GM18858 (cell line): ENCODE results near the gene LYPD6B.

Source experiments
- ATAC-seq: cut with Tn5 transposase; IDR thresholded peaks from one replicate; pipeline ENCODE4 v1.9.1; 2021; ENCODE audit not compliant: unreplicated experiment

The LYPD6B gene

DNA sequence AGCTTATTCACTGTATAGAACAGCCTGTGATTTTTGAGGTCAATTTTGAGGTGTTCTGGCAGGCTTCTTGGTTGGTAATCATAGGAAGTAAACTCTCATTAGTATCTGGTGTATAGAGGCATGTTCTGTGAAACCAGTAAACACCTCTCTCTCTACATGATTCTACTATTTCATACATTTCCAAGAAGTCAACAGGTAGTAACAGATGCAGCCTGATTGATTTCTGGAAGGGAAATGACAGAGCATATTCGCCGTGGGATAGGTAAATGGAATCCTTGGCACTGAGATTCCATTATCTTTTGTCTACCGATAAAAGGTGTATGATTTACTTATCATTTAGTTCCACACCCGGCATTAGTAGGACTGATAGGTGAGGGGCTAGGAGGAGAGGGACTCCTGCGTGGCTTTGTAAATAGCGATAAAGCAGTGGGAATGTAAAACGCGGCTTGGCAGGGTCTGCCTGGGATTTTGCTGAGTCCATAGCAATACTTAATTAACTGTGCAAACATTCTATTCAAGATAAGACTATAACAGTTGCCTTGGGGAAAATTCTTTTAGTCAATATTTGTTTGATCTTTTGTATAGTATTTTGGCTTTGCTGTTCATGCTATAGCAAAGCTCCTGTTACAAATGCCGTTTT is 32.3 kb downstream of the LYPD6B start:
- ATAC-seq, result no peak

DNA sequence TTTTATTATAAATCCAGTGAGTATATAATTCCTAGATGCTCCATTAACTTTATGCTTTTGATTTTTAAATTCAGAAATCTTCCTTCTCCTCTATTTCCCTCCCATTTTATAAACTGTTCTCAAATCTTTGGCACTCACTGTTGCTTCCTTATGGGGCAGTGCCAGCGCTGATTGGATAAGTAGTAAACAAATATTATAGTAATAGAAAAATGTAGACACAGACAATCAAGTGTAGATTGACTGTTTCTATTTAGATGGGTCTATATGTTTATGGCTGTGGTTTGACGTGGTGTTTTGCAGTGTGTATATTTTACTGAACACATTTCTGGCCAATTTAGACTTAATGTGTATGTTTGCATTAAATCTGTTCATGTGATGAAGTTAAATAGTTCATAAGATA is 36.6 kb downstream of the LYPD6B start:
- no peak for ATAC-seq

DNA sequence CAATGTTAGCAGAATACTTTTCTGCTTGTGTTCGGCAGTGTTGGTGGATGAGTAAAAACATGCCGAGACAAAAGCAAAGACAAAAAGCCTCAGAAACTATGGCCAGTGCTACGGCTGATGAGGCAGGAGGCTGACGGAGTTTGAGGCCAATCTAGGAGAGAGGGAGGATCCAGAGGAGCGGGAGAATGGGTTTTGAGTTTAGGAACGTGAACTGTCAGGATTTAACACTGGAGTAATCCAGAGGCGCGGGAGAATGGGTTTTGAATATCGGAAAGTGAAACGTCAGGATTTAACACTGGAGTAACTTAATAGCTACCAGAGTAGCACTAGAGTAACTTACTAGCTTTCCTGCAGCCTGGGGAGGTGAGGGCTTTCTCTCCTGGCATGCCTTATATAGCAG is 37.4 kb downstream of the LYPD6B start:
- no peak for ATAC-seq

DNA sequence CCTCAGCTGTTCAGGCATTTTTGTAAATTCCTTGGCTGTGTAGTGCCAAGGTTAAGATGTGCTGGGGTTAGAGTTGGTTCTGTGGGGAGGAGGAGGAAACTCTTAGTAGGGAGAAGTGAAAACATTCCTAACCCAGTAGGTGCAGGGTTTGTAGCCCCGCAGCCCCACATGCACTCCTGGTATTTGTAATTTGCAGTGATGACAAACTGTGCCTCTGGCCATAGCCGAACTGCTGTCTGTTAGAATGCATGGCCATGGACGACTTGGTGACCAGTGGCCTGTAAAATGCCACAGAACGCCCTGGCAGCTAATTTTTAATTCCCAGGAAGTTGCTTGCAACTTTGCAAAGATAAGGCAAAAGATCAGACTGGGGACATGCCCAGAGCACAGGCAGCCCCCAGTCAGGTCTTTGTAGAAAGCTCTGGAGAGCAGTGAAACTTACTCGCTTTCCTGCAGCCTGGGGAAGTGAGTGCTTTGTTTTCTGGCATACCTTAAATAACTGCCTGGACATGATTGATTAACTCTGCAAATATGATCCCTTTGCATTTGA is 38.4 kb downstream of the LYPD6B start:
- ATAC-seq, result no peak

DNA sequence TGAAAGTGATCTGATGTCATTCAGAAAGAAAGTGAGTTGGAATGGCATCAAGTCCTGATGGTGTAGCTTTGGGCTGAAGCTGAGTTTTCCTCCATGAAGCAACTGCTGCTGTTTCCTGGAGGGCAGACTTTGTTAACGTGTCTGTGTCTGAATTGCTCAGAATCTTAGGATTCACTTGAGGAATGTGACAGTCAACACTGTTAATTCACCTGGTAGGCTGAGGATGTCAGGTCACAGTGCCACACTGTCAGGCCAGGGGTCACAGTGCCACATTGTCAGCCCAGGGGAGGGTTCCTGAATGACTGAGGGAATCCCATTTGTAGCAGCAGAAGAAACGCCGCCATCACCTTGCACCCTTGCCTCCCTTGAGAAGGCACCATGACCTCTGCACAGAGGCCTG is 39.4 kb downstream of the LYPD6B start:
- no peak for ATAC-seq

DNA sequence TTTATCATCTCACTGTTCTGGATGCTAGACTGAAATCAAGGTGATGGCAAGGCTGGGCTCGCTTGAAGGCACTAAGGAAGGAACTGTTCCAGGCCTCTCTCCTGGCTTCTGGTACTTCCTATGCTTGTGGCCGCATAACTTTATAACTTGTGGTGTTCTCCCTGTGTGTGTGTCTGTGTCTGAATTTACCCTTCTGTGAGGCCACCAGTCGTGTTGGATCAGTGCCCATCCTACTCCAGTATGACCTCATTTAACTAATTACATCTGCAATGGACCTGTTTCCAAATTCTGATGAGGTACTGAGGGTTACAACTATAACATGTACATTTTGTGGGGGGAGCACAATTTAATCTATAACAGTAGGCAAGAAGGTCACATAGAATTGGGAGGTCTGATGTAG is 41.6 kb downstream of the LYPD6B start:
- no peak for ATAC-seq

DNA sequence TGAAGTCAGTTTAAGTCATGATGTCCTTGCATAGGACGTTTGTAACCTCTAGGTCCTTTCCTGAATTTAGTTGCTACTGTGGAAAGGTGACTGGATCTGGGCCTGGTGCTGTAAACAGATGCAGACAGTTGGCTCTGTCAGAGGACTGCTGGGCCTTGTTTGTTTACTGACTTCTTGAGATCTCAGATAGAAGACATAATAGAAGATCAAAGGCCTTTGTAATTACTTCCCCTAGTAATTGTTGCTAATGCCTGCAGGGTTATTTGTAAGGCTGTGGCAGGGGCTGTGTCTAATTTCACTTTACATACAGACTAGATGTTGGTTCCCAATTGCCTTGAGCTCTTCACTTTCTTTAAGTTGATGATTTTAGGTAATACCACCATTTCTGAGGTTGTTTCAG is 42.5 kb downstream of the LYPD6B start:
- no peak for ATAC-seq

DNA sequence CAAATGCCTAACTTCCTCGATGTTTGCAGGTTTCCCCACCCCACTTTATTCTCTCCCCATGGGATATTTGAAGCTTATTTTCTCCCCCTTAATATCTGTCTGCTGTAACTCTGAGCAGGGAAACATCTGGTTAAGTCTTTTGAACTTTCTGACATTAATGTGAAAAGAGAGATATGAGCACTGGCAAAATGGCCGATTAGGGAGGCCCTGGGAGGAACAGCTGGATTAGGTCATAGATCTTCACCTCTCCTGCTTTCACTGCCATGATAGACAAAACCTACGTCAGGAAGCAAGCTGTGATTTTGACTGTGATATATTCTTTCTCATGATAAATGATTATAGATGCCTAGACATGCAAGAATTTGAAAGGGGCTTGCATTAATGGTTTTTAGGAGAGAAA is 43.6 kb downstream of the LYPD6B start:
- ATAC-seq, result no peak

DNA sequence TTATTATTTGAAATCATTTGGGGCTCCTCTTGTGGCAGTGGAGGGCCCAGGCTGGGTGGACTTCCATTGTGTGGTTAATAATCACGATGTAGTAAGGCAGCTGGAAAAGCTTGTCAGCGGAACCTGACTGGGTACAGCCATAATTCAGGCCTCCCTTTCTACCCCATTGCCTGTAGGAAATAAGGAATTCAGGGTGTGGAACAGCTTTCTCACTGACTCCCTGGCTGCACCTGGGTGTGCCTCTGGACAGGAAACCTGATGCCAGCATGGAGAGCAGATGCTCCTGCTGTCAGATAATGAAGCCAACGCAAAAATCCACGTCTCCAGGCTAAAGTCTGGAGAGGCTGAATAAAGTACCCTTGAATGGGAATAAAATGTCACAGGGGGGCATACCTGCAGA is 44.2 kb downstream of the LYPD6B start:
- no peak for ATAC-seq

DNA sequence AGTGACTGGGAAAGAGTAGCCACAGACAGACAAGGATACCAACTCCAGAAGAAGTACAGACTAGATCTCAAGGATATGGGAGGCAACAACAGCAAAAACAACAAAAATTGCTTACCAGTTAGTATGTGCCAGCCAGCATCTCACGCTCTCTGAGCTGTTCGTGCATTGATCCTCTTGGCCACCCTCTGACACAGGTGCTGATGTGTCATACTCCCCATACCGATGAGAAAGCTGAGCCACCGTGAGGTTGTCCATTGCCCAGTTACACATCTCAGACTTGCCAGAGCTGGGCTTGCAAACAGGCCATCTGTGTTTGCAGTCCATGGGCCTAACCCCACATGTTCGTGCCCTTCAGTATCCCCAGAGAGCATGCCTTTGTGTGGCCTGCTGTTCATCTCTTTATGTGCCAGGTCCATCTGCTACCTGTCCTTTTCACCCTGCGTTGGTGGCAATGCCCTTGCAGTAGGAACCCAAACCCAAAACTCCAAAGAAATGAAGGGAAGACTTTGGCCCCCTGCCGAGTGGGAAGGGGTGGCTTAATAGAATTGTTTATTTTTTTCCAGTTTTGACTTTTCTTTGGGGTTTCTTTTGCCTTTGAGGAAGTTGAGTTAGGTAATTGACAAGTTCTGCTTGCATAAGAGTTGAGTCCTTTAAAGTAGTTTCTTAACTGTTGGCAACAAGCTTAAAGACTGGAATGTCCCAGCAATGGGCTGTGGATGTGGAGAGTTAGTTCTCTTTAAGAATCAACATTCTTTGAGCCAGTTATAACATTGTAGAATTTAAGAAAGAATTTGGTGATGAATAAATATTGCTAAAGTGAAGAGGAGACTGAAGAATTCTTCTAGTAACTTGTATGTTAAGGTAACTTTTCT is 46.7 kb downstream of the LYPD6B start:
- ATAC-seq, result no peak

DNA sequence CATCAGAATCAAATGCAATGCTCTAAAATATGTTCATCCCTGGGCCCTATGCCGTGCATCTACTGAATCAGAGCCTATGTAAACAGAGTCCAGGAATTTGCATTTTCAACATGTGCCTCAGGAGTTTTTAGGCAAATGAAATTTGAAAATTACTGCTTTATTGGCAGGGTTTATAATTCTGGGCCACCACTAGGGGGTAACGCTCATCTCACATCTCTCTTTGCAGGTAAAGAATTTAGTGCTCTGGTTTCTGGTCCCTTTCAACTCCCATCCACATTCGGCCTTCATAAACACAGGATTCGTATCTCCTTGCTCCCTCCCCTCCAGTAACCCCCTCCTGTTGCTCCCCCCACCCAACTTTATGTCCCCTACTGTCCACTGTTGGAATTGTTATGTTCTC is 49.3 kb downstream of the LYPD6B start:
- no peak for ATAC-seq

DNA sequence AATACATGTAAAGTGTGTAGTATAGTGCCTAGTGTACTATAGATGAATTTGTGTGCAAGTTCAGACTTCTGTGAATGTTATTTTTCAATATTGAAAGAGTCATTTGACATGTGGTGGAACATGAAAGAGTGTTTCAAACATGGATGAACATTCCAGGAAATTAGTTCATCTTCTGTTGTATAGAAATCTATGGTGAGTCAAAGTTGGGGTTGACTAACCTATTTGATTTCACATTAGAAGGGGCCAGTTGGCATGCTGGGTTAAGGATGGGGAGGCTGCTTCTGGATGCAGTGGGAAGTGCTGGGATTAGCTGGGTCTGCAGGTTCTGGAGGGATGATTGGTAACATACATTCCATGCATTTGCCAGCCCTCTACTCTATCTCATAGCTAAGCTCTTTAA is 50.6 kb downstream of the LYPD6B start:
- ATAC-seq, result no peak

DNA sequence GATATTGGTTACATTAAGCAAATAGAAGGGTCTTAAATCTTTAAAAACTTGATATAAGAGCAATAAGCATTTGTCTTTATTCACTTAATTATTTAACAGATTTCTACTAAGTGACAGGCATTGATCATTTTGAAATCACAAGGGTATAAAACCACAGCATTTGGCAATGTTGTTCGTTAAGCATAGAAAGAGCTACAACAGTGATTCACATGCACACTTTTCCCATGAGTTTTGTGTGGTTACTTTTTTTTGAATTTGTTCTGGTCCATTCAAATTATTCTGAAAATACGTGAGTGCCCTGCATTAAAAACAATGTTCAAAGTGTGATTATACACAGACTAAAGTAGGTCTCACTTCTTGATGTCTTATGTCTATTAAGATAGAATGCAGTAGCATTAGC is 52.2 kb downstream of the LYPD6B start:
- ATAC-seq, result no peak

DNA sequence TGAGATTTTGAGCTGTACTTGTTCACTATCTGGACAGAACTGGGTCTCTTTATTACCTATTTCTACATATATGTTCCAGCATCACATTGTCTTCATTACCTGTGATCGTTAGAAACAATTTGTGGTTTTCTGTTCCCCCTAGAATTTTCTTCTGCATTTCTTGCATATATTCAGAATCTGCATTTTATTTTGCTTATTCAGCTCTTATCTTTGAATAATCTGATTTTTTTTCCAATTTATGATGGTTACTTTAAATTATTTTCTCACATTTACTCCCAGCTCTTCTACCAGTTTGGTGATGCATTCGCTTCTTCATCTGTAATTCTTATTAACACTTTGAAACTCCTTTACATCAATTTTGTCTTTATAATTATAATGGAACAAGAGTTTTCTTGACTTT is 55.1 kb downstream of the LYPD6B start:
- ATAC-seq, result no peak

DNA sequence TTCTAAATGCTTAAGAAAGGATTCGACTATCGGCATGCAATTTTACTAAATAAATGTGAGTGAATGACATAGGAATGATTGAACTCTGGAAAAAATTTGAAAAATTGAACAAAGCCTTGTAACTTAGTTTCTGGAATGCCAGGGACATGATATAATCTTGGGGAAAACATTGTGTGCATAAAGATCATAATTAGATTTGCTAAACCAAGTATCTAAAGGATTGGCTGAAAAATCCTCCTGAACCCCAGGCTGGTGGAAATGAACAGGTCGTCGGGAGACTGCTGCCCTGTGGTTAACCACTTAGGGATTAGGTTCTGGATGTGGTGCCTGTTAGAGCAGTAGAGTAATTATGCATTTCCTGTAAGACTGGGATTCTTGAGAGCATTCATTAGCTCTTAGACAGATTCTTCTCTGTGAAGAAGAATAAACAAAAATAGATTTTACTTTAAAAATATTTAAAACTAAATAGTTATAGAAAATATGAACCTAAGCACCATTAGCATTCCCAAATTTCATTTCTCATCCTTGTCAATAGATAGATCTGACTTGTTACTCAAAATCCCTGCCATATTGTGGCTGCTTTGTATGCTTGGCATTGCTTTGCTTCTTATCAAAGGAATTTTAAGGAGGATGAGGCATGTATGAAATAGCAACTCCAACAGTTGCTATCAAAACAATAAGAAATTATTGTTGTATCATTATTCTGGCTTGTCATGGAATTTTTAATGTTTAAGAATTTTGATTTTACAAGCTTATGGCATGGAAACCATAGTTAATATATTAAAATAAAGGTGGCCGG is 55.9 kb downstream of the LYPD6B start:
- no peak for ATAC-seq

DNA sequence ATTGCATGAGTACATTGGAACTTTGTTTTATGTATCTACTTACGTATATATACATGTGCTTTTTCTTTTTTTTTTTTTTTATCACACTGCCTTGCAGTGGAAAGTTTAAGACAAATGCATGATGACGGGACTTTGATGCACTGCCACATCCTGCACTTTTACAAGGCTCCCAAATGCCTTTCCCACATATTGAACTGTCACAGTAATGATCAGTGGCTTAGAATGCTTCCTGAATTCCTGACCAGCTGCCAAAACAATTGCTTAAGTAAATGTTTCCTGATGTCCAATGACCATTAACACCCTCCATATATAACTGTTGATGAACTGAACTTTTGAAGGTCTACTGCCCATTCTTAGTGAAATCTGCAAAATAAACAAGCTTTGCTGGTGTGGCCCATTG is 60.2 kb downstream of the LYPD6B start:
- ATAC-seq, result no peak

DNA sequence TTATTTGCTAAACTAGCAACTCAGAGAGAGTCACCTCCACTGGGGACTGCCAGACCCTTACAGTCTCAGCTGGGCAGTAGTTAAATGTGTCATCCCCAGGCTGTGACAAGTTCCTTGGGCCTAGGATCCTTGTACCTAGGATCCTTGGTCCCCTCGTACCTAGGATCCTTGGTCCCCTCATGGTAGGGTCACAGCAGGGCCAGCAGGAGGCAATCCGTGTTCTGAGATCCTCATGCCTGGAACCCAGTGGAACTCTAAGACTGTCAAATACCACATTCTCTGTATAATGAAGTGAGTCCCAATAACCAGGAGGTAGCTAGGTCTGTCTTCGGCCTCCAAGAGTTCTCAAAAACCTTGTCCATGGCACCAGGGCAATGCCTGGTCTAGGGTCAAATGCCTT is 60.8 kb downstream of the LYPD6B start:
- ATAC-seq, result no peak

DNA sequence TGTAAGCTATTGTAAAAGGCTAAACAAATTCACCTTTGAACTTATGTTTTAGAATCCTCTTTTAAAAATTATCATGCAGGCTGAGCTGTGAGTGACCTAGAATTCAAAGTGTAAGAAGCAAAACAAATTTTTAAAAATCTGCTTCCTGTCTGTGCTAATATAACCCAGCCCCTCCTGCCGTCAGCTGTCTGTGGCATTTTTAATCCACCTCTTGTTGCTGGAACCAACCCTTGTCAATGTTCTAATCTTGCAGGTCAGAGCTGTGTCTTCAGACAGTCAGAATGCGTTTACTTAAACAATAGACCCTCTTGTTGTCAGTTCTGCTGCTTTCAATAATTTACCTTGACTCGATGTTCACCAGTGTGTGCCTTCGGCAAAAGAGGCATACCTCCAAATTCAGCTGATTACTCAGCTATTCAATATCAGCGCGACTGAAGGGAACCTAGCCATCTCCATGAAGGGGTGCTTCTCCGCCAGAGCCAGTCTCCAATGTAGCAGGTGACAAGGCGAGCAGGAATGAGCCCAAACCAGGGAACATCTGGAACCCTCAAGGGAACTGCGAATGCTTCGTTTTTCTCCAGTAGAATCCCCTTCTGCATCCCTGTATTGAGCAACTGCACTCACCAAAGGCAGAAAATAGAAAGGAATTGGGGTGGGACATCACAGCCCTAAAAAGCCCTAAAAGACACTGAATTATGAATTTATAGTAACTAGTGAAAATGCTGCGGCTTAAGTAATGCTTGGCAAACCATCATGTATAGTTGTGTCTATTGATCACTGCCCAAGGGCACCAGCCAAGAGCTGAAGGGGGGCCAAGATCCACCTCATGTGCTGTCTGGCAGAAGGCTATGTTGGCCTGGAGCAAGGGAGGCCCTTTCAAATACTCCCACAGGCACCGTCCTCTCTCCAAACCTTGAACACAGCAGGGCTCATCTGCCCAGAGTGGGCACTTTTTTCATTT is 62.5 kb downstream of the LYPD6B start:
- ATAC-seq, result no peak

DNA sequence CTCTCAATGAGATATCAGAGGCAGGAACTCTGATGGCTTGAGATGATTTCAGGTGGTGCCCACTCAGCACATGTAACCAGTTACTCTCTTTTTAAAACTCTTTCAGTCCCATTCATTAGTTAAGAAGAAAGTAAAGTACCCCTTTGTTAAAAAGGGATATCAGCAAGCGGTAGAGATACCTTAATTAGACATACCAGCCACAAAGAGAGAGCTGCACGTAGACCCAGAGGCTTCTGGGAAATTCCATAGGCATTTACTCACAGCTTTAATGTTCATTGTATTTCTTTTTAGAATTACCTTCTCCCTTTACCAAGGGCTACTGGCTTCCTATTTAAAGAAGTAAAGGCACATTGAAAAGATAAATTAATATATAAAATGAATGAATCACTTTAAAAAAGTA is 63.3 kb downstream of the LYPD6B start:
- ATAC-seq, result no peak

DNA sequence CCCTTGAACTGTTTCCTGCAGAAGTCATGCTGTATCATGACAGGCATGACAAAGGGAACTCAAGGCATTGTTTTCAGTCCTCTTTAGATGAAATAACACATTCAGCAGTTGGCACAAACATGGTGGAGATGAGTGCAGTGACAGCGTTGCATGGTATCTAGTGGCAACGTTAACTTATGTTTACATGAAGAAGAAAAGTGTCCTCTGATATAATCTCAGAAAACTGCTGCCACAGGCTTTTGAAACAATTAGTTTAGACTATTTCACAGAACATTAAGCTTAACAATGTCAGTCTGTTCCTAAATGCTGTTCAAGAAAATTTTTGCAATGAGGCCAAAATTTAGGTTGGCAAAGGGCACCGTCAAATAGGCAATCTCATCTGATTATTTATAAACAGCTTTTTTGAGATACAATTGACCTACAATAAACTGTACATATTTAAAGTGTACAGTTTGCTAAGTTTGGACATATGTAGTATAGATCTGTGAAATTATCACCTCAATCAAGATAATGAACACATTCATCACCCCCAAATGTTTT is 64.7 kb downstream of the LYPD6B start:
- ATAC-seq, result no peak
